Activated CD8-positive, alpha-beta memory T cell treated with anti-CD3 and anti-CD28 coated beads, Interleukin-2, amount 50 U/mL, for 24 hours (primary cell): ENCODE results near the gene CPLX1.

Experiments
- DNase-seq: peaks from one replicate; pipeline ENCODE4 v3.0.0-alpha.2; 2020; ENCODE audit errors: extremely low read depth

The CPLX1 gene

DNA sequence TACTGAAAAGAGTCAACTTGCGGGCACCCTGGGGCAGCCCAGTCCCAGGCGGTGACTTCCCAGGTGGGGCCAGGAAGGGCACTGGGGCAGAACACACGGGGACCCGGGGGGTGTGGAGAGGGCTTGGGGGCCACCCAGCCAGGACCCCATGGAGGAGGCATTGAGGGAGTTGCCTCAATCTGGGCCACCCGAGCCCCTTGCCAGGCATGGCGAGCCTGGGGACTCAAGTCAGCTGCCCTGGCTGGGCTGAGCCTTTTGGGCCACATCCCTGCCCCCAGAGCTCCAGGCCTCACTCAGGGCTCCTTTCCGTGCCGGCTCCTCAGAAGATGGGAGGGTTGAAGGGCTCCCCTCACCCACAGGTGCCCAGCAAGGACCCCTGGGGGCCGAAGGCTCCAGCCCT, 6.6 kb upstream of the CPLX1 start:
- no peak for DNase-seq

DNA sequence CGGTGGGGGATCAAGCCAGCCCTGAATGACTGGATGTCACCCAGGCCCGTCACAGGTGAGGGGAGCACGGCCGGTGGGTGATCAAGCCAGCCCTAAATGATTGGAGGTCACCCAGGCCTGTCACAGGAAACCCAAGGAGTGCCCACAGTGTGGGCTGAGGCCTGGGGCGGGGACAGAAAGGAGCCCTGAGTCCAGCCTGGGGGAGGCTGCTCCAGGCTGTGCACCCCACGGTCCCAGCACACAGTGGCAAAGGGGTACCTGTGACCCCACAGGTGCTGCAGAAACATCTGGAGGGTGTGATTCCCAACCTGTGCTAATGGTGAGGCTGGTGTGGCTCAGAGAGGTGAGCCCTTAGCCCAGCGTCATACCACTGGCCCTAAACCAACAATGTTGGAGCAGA, 6.2 kb upstream of the CPLX1 start:
- DNase-seq: no peak

DNA sequence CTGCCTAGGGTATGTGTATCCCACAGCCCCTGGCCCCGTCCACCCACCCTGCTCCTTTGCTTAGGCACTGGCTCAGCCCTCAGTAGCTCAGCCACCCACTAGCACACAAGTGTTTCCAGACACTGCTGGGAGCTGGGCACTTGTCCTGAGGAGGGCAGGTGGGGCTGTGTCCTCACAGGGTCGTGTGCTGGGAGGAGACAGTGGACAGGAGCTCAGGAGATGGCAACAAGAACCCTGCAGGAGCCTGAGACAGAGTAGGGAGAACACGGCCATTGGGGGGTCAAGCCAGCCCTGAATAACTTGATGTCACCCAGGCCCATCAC, 5.5 kb upstream of the CPLX1 start:
- no peak for DNase-seq

DNA sequence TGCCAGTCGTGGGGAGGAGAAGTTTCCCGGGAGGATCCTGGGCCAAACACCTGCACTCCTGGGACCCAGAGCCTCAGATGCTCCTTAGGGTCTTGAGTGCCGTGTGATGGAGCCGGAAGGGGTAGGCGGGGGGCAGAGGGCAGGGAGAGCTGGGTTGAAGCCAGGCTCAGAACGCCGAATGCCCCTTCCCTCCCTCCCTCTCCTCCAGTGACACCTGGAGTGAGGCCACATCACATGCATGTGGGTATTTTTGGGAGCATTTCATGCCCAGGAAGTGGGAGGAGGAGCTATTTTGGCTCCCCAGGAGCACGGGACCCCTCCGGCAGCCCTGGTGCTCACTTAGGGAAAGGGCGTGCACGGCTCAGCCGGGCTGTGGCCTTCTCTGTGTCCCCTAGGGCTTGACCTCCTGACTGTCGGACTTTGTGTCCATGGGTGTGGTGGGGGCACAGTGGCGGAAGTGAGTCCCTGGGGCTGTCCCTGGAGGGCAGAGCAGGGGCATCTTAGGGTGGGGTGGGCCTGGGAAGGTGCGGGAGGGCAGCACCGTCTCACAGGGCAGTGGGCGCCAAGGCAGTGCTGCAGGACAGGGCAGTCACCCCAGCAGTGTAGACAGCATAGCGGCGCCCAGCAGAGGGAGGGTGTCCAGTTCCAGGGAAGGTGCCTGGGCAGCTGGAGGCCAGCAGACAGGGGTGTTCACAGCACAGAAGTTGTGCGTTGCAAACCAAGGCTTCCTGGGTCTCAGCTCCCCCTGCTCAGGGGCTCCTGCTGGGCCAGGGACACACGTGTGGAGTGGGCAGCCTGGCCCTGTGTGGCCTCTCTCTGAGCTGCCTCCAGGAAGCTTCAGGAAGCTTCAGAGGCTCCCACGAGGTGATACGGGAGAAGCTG, 4.9 kb upstream of the CPLX1 start:
- no peak for DNase-seq

- DNase-seq: no peak
Observed at GRCh38 chr4:829761-830600, 4.1 kb upstream of the CPLX1 start.

DNA sequence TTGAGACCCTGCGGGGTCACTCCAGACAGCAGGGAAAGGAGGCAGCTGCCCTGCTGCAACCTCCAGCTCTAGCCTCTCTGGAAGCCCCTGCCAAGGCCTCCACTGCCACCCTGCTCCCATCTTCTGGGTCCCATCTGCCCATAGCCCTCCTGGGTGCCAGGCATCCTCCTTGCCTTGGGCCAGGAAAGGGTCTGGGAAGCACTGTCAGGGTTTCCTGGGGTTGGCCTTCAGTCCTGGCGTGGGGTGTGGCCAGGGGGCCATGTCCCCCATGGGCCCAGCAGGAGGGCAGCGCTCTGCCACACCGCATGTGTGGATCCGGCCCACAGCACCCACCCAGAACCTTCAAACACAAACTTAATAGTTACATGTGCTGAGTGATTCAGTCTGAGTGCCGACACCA, 3.4 kb upstream of the CPLX1 start:
- DNase-seq: no peak

DNA sequence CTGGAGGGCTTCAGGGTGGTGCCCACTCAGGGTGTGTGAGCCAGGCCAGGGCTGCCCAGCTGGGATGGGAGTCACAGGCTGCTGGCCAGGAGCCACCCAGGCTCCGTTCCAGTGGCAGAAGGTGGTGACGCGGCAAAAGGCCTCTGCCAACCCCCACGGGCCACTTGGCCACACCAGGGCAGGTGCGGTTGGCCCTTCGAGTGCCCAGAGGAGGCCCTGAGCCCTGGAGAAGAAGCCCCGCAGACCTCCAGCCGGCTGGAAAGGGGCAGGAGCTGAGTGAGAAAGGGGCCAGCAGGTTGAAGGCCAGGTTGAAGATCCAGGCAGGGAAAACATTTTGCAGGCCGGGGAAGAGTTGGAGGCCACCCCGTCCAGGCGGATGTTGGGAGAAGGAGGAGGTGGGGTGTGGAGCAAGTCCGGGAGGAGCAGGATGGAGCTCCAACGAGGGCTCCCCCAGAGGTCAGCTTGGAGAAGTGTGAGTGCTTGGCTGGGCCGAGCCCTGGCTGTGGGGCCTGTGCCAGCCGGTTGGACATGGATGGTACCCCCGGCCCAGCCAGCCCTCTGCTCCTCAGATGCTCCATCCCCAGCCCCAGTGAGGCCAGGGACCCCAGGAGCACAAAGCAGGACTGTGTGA, 2.8 kb upstream of the CPLX1 start:
- DNase-seq: no peak

GRCh38 chr4:827209-828081, 1.5 kb upstream of the CPLX1 start:
- DNase-seq: no peak

DNA sequence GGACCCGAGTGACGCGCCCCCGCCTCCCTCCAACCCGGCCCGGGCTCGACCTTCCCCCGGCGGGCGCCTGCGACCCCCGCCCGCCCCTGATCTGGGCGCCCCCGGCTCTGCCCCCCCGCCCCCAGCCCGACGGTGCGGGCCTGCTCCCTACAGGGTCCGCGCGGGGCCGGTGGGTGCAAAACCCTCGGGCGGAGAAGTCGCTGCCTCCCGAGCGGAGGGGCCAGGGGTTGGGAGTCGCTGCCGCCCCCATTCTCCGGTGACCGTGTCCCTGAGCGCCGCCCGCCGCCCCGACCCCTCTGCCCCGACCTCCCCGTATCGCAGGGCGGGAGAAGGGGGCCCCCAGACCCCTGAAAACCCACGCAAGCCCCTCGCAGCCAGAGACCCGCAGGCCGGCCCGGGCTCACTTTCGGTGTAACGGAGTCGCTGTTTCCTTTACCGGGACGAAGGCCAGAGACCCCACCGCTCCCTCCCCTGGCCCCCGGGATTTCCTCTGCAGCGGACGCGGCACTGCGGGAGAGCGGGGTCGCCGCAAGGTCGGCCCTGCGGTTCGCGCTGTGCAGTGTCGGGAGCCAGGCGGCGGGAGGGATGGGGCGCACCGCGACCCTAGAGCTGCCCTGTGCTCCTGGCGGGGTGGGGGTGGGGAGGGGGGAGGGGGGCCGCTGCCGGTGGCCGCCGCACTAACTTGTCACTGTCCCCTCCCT, 729 bp upstream of the CPLX1 start:
- no peak for DNase-seq

DNA sequence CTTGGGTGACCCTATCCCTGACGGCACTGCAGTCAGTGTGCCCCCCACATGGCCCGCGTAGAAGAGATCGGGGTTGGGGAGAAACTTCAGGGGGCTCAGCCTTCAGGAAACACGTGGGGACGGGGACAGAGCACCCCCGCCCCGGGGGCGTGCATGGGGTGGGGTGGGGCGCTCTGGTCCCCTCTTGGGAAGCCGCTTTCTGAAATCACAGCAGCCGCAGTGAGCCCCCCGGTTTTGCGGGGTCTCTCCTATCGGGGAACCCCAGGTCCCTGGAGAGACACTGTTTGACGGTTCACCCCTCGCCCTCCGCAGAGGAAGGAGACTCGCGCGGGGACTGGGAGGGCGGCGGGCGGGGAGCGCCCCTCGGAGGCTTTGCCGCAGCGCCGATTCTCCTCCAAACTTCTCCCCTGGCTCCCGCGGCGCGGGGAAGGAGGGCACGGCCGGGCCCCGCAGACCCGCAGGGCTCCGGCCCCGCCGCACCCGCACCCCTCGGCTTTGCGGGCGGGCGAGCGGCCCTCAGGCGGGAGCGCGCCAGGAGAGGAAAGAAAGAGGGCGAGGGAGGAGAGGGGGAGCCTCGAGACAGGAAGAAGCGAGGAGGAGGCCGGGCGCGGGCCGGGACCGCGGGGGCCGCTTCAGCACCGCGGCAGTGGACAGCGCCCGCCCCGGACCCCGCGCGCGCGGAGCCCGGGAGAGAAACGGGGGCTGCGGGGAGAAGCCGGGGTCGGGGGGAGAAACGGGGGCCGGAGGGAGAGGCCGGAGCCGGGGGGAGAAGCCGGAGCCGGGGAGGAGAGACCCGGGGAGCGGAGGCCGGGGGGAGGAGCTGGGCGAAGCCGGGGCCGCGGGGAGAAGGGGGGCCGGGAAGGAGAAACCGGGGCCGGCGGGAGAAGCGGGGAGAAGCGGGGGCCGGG, 612 bp downstream of the CPLX1 start:
- DNase-seq: no peak

- DNase-seq: no peak
Observed at GRCh38 chr4:824461-825062, 1.4 kb downstream of the CPLX1 start.

DNA sequence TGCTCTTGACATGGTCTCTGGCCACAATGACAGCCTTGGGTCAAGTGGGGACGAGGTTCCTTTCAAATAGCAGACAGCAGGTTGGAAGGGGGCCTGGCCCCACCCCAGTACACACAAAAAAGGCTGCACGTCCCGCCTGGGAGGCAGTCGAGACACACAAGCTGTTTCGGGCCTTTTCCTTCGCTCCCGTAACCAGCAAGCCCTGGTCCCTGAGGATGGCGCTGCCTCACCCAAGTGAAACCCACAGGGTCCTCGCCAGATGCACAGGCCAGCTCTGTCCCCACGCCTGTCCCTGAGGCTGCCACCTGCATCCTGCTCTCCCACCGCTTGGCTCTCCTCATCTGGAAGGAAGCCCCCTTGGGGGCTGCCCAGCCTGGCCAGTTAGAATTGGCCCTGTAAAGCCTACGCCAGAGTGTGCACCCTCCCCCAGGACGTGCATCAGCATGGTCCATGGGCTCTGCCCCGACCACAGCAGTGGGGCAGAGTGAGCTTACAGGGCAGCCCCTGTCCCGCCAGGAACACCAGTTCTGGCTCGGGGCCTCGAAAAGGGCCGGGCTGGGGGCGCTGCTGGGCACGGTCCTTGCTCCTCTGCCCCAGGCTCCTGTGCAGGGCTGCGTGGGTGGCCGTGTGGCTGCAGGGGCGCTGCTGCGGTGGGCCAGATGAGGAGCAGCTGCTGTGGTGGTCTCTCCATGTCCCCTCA, 2.0 kb downstream of the CPLX1 start:
- no peak for DNase-seq

DNA sequence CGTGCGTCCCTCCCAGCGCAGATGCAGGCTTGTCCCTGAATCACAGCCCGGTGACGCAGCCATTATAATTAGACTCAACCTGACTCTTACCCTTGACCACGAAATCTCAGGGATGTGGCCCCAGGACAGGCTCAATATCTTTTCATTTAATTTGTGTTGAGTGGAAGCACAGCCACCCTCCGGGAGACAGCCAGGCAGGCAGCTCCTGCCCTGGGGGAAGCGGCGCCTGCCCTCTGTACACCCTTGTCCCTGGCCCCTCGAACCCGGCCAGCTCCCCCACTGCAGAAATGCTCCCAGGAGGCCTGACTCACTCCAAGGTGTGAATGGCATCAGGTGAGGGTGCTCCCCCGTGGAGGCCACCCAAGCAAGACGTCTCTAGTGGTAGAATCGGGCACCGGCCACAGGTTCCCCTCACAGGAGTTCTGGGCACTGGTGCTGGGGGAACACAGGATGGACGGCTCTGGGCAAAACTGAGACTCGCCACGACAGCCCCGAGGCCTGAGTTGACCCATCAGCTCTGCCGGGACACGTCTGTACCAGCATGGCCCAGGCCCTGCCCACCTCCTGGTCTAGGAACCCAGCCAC, 2.7 kb downstream of the CPLX1 start:
- DNase-seq: no peak

GRCh38 chr4:822361-823175, 3.4 kb downstream of the CPLX1 start:
- no peak for DNase-seq

DNA sequence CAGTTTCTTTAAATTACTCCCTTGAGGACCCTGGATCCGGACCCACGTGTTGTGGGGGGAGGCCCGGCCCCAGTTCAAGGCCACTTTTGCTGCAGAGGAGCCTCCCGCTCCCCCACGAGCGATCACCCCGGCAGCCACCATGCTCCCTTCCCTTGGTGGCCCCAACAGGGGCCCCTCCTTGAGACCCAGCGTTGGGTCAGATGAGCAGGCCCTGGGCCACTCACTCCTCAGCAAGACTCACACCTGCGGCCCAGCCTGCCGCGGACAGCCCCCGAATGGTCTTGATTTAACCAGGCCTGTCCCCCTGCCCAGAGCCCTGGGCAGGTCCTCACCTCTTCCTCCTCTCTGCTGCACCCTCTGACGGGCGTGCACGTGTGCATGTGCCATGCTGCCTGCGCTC, 4.3 kb downstream of the CPLX1 start:
- DNase-seq: no peak

- no peak for DNase-seq
Observed at GRCh38 chr4:821181-821591, 4.7 kb downstream of the CPLX1 start.

DNA sequence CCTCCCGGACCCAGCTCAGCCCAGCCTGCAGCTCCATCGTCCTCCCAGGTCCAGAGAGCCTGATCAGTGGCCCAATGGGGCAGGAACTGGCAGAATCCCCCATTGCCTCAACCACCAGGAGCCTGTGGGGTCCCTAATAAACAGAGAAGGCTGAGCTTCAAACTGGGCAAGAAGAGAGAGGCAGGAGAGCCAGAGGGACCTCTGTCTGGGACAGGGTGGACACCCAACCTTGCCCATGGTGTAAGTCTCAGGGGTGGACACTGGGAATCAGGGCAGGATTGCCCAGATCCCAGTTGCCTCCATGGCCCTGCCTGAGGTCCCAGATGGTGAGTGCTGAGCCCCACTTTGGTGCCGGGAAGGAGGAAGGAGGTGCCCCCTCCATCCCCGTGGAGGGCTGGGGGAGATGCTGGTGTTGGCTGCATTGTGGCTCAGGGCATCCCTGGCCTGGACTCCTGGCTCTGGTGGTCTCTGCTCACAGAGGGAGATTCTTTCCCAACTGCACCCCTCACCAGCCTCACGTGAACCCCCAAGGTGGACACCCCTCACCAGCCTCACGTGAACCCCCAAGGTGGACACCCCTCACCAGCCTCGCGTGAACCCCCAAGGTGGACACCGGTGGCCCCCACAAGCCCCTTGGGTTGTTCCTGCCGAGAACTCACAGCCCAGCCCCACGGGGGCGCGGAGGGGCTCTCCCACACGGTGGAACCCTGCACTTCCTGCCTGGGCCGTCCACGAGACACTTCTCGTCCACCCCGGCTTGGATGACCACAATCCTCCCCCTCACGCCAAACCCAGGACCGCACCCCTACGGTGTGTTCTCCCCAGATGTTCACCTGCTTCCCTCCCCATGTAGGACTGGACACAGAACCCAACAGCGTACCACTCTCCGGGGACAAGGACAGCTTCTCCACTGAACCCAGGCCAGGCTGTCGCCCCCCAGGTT, 5.4 kb downstream of the CPLX1 start:
- DNase-seq: no peak
